HUES6 (cell line): Measurements from ENCODE around the gene EEIG2.
"Not testable (repeated sequence)": the region's sequence is repeated elsewhere in the genome, so short reads cannot be mapped to it uniquely, and the experiment has no call there.

Experiments used
- H3K27ac ChIP-seq: 2 replicates; pipeline ENCODE4 v1.7.0; 2013; ENCODE audit warnings: low read depth, mild to moderate bottlenecking, low read length, inconsistent platforms
- H3K27me3 ChIP-seq: 2 replicates; pipeline ENCODE4 v1.6.1; 2013; ENCODE audit warnings: low read length; ENCODE audit not compliant: control insufficient read depth, insufficient read depth
- H3K36me3 ChIP-seq: 2 replicates; pipeline ENCODE4 v1.6.1; 2013; ENCODE audit warnings: low read length; ENCODE audit not compliant: control insufficient read depth, insufficient read depth
- H3K4me1 ChIP-seq: 2 replicates; pipeline ENCODE4 v1.6.1; 2013; ENCODE audit warnings: low read length; ENCODE audit not compliant: control insufficient read depth, insufficient read depth
- H3K4me3 ChIP-seq: 2 replicates; pipeline ENCODE4 v1.5.1; 2013; ENCODE audit warnings: low read depth, low read length
- H3K9ac ChIP-seq: one replicate; pipeline ENCODE4 v1.6.1; 2013; ENCODE audit warnings: mild to moderate bottlenecking, low read length
- H3K9me3 ChIP-seq: 2 replicates; pipeline ENCODE4 v1.6.1; 2013; ENCODE audit warnings: low read depth, low read length; ENCODE audit not compliant: control insufficient read depth, insufficient read depth

Gene EEIG2

GRCh38 chr1:108559215-108560186 is at the start of gene EEIG2:
Gene EEIG2 (plus strand): TSS chr1:108560100. CDS start chr1:108560429, 329 bp downstream.
- Histone ChIP-seq H3K9me3 (no peaks in the 10 kb centered on the region), H3K4me1 (peaks cover 7% of the 10 kb centered on the region; the same call in 1 of the 2 replicates), H3K9ac (peak within 1 kb of the TSS; percentile 75), H3K36me3 (no peaks in the 10 kb centered on the region), H3K27ac (no peak within 1 kb of the TSS), H3K27me3 (no peaks in the 10 kb centered on the region), H3K4me3 (peak within 1 kb of the TSS; percentile 89)

- H3K9ac ChIP-seq, result no peak overlapping the region
- H3K9me3 ChIP-seq, result peaks cover 15% of the 10 kb centered on the region
- no peak overlapping the region for H3K4me3 ChIP-seq
- no peaks in the 10 kb centered on the region for H3K27me3 ChIP-seq
- no peaks in the 10 kb centered on the region for H3K36me3 ChIP-seq
- no peak overlapping the region for H3K27ac ChIP-seq
- H3K4me1 ChIP-seq, result no peaks in the 10 kb centered on the region
Observed at GRCh38 chr1:108511764-108512163, 48.1 kb upstream of the EEIG2 start.

- Histone ChIP-seq H3K9me3 (peaks cover 15% of the 10 kb centered on the region), H3K4me3 (no peak overlapping the region), H3K27me3 (no peaks in the 10 kb centered on the region), H3K4me1 (no peaks in the 10 kb centered on the region), H3K27ac (no peak overlapping the region), H3K9ac (no peak overlapping the region), H3K36me3 (no peaks in the 10 kb centered on the region)
Observed at GRCh38 chr1:108512239-108513043, 47.5 kb upstream of the EEIG2 start.

- Histone ChIP-seq H3K4me1 (0 out of 2 replicates have a peak, but pooled peaks cover 2% of the 10 kb centered on the region), H3K9ac (no peak overlapping the region), H3K9me3 (peaks cover 15% of the 10 kb centered on the region), H3K36me3 (no peaks in the 10 kb centered on the region), H3K27me3 (no peaks in the 10 kb centered on the region), H3K4me3 (no peak overlapping the region), H3K27ac (no peak overlapping the region)
Observed at GRCh38 chr1:108513044-108513415, 46.9 kb upstream of the EEIG2 start.

GRCh38 chr1:108513914-108514313 is 46.0 kb upstream of the EEIG2 start:
- H3K9me3 ChIP-seq, result peaks cover 13% of the 10 kb centered on the region
- H3K9ac ChIP-seq, H3K36me3 ChIP-seq, H3K4me1 ChIP-seq, H3K27ac ChIP-seq, H3K4me3 ChIP-seq, H3K27me3 ChIP-seq: not testable (repeated sequence)

- H3K27ac ChIP-seq, H3K27me3 ChIP-seq, H3K4me1 ChIP-seq, H3K9me3 ChIP-seq, H3K4me3 ChIP-seq, H3K9ac ChIP-seq, H3K36me3 ChIP-seq: not testable (repeated sequence)
Observed at GRCh38 chr1:108517301-108517897, 42.5 kb upstream of the EEIG2 start.

- Histone ChIP-seq H3K9me3 (peaks cover 2% of the 10 kb centered on the region; the same call in 1 of the 2 replicates), H3K4me1 (0 out of 2 replicates have a peak, but pooled peaks cover 2% of the 10 kb centered on the region), H3K4me3 (no peak overlapping the region), H3K9ac (no peak overlapping the region), H3K36me3 (no peaks in the 10 kb centered on the region), H3K27ac (no peak overlapping the region), H3K27me3 (no peaks in the 10 kb centered on the region)
Observed at GRCh38 chr1:108521990-108522393, 37.9 kb upstream of the EEIG2 start.

- Histone ChIP-seq H3K4me1 (no peaks in the 10 kb centered on the region), H3K9me3 (peaks cover 2% of the 10 kb centered on the region; the same call in 1 of the 2 replicates), H3K27me3 (no peaks in the 10 kb centered on the region), H3K9ac (no peak overlapping the region), H3K27ac (no peak overlapping the region), H3K4me3 (no peak overlapping the region), H3K36me3 (no peaks in the 10 kb centered on the region)
Observed at GRCh38 chr1:108523829-108524228, 36.1 kb upstream of the EEIG2 start.

GRCh38 chr1:108524676-108525075 is 35.2 kb upstream of the EEIG2 start:
- Histone ChIP-seq H3K9me3 (peaks cover 2% of the 10 kb centered on the region; the same call in 1 of the 2 replicates), H3K27ac (no peak overlapping the region), H3K9ac (no peak overlapping the region), H3K4me1 (no peaks in the 10 kb centered on the region), H3K36me3 (no peaks in the 10 kb centered on the region), H3K27me3 (no peaks in the 10 kb centered on the region), H3K4me3 (no peak overlapping the region)

- no peak overlapping the region for H3K27ac ChIP-seq
- H3K36me3 ChIP-seq, result no peaks in the 10 kb centered on the region
- H3K9ac ChIP-seq, result no peak overlapping the region
- no peaks in the 10 kb centered on the region for H3K27me3 ChIP-seq
- H3K4me3 ChIP-seq, result no peak overlapping the region
- 0 out of 2 replicates have a peak, but pooled peaks cover 2% of the 10 kb centered on the region for H3K9me3 ChIP-seq
- H3K4me1 ChIP-seq, result no peaks in the 10 kb centered on the region
Observed at GRCh38 chr1:108527135-108527534, 32.8 kb upstream of the EEIG2 start.
